Liver (tissue), 3 donors: ENCODE data around the gene MEGF6.

Source experiments
- ATF3 ChIP-seq: IDR thresholded peaks from 2 replicates; pipeline ENCODE4 v1.6.1; 2016; ENCODE audit warnings: antibody characterized with exemption
- CTCF ChIP-seq: fragments of 150-350 bp; IDR thresholded peaks from 2 replicates; pipeline ENCODE4 v1.5.1; 2017; ENCODE audit warnings: improper control_type of control experiment, low read depth, low read length; ENCODE audit not compliant: missing input control
- FOXA1 ChIP-seq: IDR thresholded peaks from 2 replicates; pipeline ENCODE4 v1.6.1; 2016; ENCODE audit warnings: antibody characterized with exemption
- HNF4G ChIP-seq: IDR thresholded peaks from 2 replicates; pipeline ENCODE4 v1.6.1; 2016; ENCODE audit warnings: antibody characterized with exemption
- TAF1 ChIP-seq: conservative IDR thresholded peaks from 2 replicates; pipeline ENCODE4 v1.6.1; 2016; ENCODE audit warnings: antibody characterized with exemption, mild to moderate bottlenecking
- donor health status: healthy.
- donor health status: healthy.

- TF ChIP-seq CTCF (no peak), FOXA1 (no peak), HNF4G (no peak), TAF1 (no peak), ATF3 (no peak)
Measured at GRCh38 chr1:3609016-3609768, 2.1 kb downstream of the MEGF6 start.
